ENCODE measurements around the gene TRAPPC10. TPM values are rescaled to one million over a fixed set of nuclear protein-coding genes. Genes with fewer than 3 reads are reported as not detected.

Gene TRAPPC10
- total and polyA plus RNA-seq, 9 of the 15 experiments (the other 6 are each of a cell fraction or from before 2014, with no cell fraction given), result 1.1 to 33.8 (median 24.3) TPM

- in situ Hi-C loops (cut with MboI), result no loop called here
- no peak overlapping the region for H3K4me3 ChIP-seq
- H3K36me3 ChIP-seq (ENCODE audit: control insufficient read depth, insufficient read depth, low read length), result peaks cover 63% of the 10 kb centered on the region; the same call in 2 of the 3 replicates
- ChIA-PET CTCF (ENCODE audit: low intra/inter-chr PET ratio) (no interaction called here), POLR2A (interaction anchor here (0.8 to 1.7 kb wide), 6 partner anchors 8 to 231 kb away, joined by 3 to 5 read pairs (median 3); no protein-coding TSS in a partner anchor)
- peaks cover 3 to 6% of the 10 kb centered on the region in 2 experiments; a peak in 3 of 5 replicates for H3K4me1 ChIP-seq (replicated peaks in 1 of 2; ENCODE audit: control insufficient read depth in 2 of 2, insufficient read depth in 2 of 2, low read length in 2 of 2)
- H3K27ac ChIP-seq (ENCODE audit: extremely low read depth, low read depth, low read length), result no peak overlapping the region
- intact Hi-C loops (cut with micrococcal nuclease), result loop anchor here (10.0 kb wide), 1 partner anchor 795 kb away; no protein-coding TSS in a partner anchor
- 80% methylated on average over 5 of the region's 5 CpGs for WGBS (ENCODE audit: insufficient coverage, low coverage, missing lambda C conversion rate)
- H3K9ac ChIP-seq (ENCODE audit: insufficient read depth in 1 of 2, low read depth in 2 of 2, low read length in 2 of 2), result no peak overlapping the region
- FAIRE-seq, result no peak
- H3K27me3 ChIP-seq (ENCODE audit: control insufficient read depth in 2 of 2, insufficient read depth in 2 of 2, low read length in 2 of 2), result no peaks in the 10 kb centered on the region
- peaks cover 3% of the 10 kb centered on the region for H3K9me1 ChIP-seq (ENCODE audit: control insufficient read depth, insufficient read depth, low read length)
- no peaks in the 10 kb centered on the region; the same call in 1 of the 2 replicates for H4K20me1 ChIP-seq (replicated peaks; ENCODE audit: control insufficient read depth, insufficient read depth, low read length)
- ATAC-seq, result no peak
- no peak overlapping the region for H3K4me2 ChIP-seq (ENCODE audit: insufficient read depth, low read length)
- no TSS peak for BruUV-seq (replicated peaks)
- no peak for DNase-seq (ENCODE audit: extremely low read depth in 1 of 4, low spot score in 3 of 4)
- H2AFZ ChIP-seq (ENCODE audit: low read depth, low read length), result no peak overlapping the region
- H3K9me3 ChIP-seq (replicated peaks; ENCODE audit: control insufficient read depth, insufficient read depth, low read depth, low read length), result no peaks in the 10 kb centered on the region
- peaks cover 33% of the 10 kb centered on the region for H3K79me2 ChIP-seq (ENCODE audit: control insufficient read depth, insufficient read depth, low read length)
- TF ChIP-seq MYNN (IDR thresholded peaks at IDR 0.05) (no peak), MYNN (CRISPR knock-in tag; IDR thresholded peaks at IDR 0.05) (no peak), THRA (IDR thresholded peaks at IDR 0.05) (no peak), SMARCE1 (IDR thresholded peaks at IDR 0.05) (no peak), NEUROD1 (IDR thresholded peaks at IDR 0.05; ENCODE audit: borderline replicate concordance, low read depth, low read length, partially characterized antibody) (no peak), ILF3 (IDR thresholded peaks at IDR 0.05; ENCODE audit: borderline replicate concordance) (no peak), SRSF1 (IDR thresholded peaks at IDR 0.05; ENCODE audit: low read depth, low read length) (no peak), AFF1 (IDR thresholded peaks at IDR 0.05; ENCODE audit: low read depth in 1 of 2, partially characterized antibody in 2 of 2) (no peak)
- TF ChIP-seq, protein P1, sequence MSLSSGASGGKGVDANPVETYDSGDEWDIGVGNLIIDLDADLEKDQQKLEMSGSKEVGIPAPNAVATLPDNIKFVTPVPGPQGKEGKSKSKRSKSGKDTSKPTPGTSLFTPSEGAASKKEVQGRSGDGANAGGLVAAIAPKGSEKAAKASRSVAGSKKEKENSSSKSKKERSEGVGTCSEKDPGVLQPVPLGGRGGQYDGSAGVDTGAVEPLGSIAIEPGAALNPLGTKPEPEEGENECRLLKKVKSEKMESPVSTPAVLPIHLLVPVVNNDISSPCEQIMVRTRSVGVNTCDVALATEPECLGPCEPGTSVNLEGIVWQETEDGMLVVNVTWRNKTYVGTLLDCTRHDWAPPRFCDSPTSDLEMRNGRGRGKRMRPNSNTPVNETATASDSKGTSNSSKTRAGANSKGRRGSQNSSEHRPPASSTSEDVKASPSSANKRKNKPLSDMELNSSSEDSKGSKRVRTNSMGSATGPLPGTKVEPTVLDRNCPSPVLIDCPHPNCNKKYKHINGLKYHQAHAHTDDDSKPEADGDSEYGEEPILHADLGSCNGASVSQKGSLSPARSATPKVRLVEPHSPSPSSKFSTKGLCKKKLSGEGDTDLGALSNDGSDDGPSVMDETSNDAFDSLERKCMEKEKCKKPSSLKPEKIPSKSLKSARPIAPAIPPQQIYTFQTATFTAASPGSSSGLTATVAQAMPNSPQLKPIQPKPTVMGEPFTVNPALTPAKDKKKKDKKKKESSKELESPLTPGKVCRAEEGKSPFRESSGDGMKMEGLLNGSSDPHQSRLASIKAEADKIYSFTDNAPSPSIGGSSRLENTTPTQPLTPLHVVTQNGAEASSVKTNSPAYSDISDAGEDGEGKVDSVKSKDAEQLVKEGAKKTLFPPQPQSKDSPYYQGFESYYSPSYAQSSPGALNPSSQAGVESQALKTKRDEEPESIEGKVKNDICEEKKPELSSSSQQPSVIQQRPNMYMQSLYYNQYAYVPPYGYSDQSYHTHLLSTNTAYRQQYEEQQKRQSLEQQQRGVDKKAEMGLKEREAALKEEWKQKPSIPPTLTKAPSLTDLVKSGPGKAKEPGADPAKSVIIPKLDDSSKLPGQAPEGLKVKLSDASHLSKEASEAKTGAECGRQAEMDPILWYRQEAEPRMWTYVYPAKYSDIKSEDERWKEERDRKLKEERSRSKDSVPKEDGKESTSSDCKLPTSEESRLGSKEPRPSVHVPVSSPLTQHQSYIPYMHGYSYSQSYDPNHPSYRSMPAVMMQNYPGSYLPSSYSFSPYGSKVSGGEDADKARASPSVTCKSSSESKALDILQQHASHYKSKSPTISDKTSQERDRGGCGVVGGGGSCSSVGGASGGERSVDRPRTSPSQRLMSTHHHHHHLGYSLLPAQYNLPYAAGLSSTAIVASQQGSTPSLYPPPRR (CRISPR knock-in tag; IDR thresholded peaks at IDR 0.05; ENCODE audit: borderline replicate concordance), result no peak
- TF ChIP-seq, protein P2, sequence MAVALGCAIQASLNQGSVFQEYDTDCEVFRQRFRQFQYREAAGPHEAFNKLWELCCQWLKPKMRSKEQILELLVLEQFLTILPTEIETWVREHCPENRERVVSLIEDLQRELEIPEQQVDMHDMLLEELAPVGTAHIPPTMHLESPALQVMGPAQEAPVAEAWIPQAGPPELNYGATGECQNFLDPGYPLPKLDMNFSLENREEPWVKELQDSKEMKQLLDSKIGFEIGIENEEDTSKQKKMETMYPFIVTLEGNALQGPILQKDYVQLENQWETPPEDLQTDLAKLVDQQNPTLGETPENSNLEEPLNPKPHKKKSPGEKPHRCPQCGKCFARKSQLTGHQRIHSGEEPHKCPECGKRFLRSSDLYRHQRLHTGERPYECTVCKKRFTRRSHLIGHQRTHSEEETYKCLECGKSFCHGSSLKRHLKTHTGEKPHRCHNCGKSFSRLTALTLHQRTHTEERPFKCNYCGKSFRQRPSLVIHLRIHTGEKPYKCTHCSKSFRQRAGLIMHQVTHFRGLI (CRISPR knock-in tag; IDR thresholded peaks at IDR 0.05), result no peak
Observed at GRCh38 chr21:44039828-44040227, 27.7 kb downstream of the TRAPPC10 start.

Measured in K562 (cell line).